GM12864 (cell line): ENCODE data around the gene PRR5L.

Experiments
- DNase-seq: peaks from one replicate; pipeline ENCODE4 v3.0.0-alpha.2; 2011; ENCODE audit warnings: low read depth
- H3K4me3 ChIP-seq: 2 replicates; pipeline ENCODE4 v1.5.1; 2011; ENCODE audit warnings: mild to moderate bottlenecking, low read depth, low read length, control low read depth
- CTCF ChIP-seq: IDR thresholded peaks from 2 replicates; pipeline ENCODE4 v1.5.1; 2011; ENCODE audit warnings: low read depth, mild to moderate bottlenecking, moderate library complexity, low read length, control low read depth, inconsistent platforms; ENCODE audit errors: missing control alignments

Gene PRR5L

GRCh38 chr11:36452236-36452940, 156.3 kb downstream of the PRR5L start:
- DNase-seq: no peak
- no peak for TF ChIP-seq CTCF
- H3K4me3 ChIP-seq: no peak overlapping the region

GRCh38 chr11:36452961-36453360, 156.9 kb downstream of the PRR5L start:
- no peak for DNase-seq
- H3K4me3 ChIP-seq: no peak overlapping the region
- TF ChIP-seq CTCF: no peak

- no peak for DNase-seq
- H3K4me3 ChIP-seq: no peak overlapping the region
- no peak for TF ChIP-seq CTCF
Observed at GRCh38 chr11:36453678-36454077, 157.6 kb downstream of the PRR5L start.

GRCh38 chr11:36454551-36454940, 158.5 kb downstream of the PRR5L start:
- no peak for TF ChIP-seq CTCF
- no peak for DNase-seq
- no peak overlapping the region for H3K4me3 ChIP-seq

GRCh38 chr11:36454941-36455631, 159.0 kb downstream of the PRR5L start:
- no peak overlapping the region for H3K4me3 ChIP-seq
- no peak for DNase-seq
- no peak for TF ChIP-seq CTCF

- TF ChIP-seq CTCF: no peak
- no peak overlapping the region for H3K4me3 ChIP-seq
- DNase-seq: no peak
Observed at GRCh38 chr11:36455658-36456111, 159.6 kb downstream of the PRR5L start.
